UCSD-AML1 (cell line): ENCODE data around the gene LHFPL2.

ENCODE experiments used
- DNase-seq: peaks from one replicate; lab custom pipeline; 2025; ENCODE audit not compliant: unreplicated experiment; lab: John Stamatoyannopoulos, UW

LHFPL2 gene

GRCh38 chr5:78505860-78506259 lies 142.7 kb downstream of the LHFPL2 start:
- DNase-seq = no peak

GRCh38 chr5:78504704-78505677 lies 143.6 kb downstream of the LHFPL2 start:
- DNase-seq = no peak

DNA sequence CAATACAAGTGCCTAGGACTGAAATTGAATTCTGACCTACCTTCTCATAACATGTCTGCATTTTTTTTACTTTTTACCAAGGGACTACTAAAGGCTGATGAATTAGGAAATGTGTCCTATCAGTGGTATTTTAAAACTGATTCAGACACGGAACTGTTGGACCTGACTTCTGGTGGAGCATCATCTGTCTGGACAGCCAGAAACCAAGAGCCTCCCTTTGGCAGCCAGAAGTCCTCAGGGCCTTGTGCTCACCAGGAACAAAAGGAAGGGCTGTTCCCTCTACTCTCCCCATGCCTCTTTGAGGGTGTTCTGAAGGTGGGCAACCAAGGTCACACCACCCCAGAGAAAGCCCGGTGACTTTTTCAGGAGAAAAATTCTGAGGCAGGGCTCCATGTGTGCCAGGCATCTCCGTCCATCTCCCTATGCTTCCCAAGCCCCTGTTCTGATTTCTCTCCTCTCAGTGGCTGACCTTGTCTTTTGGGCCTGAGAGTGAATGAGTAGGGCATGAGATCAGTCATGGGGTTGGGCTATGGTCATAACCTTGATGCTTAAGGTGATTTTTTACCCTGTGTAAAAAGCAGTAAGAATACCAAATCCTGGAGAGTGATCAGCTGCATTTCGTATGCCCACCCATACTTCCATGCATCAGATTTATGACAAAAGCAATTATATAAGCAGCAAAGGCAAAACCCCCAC lies 144.5 kb downstream of the LHFPL2 start:
- DNase-seq = no peak

DNA sequence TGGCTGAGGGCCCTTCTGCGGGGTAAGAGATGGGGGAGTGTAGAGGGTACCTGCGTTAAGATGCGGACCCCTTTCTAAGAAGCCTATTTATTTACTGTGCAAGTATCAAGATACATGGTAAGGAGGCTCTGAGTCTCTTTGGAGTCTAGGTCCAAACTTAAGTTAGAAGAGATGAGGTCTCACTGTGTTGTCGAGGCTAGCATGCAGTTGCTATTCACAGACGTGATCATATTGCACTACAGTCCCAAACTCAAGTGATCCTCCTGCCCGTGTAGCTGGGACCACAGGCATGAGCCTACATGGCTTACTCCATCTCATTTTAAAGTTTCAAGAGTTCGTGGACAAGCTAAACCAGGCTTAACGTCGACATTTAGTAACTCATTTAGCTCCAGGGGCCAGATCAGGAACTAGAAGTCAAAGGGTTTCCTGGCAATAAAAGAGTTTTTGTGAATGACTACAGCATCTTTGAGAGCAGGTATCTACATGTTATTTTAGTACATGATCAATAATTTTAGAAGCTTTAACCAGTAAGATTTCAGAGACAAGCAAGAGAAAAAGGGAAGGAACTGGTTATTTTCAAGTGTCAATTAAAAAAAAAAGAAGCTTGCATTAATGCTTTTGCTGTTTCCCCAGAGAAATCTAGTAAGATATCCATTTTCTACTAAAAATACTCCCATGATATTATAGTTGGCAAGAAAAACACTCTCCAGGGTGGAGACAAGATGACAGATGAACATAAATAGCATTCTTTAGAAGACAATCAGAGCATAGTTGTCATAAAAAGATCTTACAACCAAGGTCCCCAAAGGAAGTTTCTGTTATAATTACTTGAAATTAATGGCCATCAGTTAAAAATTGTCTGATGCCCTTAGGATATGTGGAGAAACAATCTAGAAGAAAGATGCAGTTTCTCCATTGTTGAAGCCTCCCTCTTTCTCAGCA lies 146.9 kb downstream of the LHFPL2 start:
- DNase-seq = no peak

GRCh38 chr5:78500871-78501270 lies 147.7 kb downstream of the LHFPL2 start:
- no peak for DNase-seq

DNA sequence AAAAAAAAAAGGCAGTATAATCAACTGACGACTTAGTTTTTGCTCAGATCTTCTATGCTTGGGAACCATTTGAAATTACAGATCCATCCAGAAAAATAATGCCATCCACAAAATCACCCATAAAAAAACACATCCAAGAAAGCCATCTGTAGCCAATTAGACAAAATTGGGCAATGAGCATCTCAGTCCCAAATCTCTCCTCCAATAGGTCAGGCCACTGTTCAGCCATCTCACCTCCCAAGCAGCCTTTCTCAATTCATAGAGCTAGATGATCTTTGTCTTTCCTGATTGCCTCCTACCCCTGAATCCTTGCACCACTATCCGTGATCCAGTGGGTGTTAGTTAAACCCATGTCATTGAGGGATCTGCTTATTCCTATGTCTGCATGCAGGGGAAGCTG lies 148.5 kb downstream of the LHFPL2 start:
- DNase-seq = no peak

DNA sequence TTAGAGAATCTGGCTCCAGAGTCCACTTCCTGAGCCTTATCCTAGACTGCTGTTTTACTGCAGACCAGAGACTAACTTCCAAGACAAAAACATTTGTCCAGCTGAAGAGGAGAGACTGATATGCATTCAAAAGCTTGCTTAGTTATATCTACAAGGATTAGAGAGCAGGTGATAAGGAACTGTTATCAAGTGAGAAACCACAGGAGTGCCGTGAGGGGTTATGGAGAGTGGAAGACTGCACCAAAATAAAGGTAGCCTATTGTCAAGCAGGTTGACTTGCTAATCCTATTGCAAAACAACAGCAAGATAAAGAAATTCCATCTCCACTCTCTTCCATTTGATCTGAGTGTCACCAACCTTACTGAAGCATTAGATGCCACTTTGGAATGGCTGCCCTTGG lies 149.1 kb downstream of the LHFPL2 start:
- DNase-seq = no peak

DNA sequence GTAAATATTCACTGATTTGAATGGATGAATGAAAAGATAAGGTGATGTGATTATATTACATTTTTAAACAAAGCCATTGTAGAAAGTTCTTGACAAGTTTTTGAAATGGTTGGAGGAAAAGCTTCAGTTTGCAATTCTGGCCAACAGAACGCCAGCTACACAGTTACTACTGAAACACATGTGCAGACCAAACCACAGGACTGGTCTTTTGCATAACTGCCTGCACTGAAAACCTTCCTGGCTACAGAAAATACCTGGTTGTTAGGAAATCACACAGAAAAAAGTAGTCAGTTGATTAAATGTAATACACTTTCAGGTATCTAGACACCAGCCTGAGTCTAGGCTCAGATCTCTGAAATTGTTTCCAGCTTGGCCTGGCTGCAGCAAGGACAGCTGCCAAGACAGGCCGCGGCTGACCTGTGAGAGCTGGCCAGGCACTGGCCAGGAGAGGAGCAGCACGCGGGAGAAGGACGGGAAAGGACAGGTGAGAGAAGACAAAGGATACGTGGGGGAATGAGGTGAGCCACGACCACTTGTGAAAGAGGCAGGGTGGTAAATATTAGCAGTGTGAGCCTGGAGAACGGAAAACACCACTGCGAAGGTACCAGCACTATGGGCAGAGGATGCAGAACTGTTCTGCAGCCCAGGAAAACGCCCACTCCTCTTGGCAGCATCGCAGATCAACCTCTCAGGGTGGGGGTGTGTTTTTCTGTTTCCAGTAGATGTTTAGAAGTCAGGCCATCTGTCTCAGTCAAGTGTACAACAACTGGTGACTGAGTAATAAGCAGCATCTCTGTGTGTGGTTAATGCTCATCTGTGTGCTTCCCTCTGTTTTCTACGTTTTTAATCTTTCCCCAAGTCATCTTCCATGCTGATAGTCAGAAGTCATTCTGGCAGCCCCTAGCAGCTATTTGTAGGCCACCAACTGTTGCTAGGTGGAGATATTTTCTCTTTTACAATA lies 150.7 kb downstream of the LHFPL2 start:
- DNase-seq = no peak

DNA sequence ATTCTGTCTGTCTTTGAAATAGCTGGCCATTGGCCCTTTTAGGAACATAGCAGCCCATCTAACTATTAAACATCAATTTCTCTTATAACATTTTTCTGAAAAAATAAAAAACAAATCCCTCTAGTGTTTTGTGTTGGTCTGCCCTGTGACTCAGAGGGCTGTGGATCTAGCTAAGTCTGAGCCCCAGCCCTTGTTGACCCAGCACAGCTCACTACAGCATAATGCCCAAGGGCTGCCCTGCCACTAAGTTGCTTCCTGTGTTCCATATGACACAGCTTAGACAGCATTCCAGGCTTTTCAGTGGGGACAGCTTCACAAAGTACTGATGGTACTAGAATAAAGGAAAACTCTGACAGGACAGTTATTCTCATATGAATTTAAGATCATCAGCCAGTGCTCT lies 152.2 kb downstream of the LHFPL2 start:
- peak; percentile 21 for DNase-seq

GRCh38 chr5:78495800-78496199 lies 152.8 kb downstream of the LHFPL2 start:
- DNase-seq = no peak

DNA sequence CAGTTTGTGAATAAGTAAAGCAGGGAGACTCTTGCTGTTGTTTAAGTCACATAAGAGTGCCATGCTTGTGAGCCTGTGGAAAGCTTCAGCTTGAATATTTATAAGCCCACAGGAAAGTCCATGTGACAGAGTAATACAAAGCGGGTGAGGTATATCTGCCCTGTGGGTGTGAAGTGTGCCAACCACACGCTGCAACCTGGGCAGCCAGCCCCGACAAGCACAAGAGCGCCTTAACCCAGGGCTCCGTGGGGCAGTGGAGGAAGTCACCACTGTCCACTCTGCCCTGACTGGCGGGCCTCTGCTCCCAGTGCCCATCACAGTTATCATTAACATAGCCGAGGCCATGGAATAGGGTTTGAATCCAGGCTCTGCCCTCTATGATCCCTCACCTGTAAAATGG lies 155.9 kb downstream of the LHFPL2 start:
- DNase-seq = no peak

- no peak for DNase-seq
Observed at GRCh38 chr5:78492224-78492623, 156.3 kb downstream of the LHFPL2 start.

- DNase-seq = no peak
Observed at GRCh38 chr5:78490709-78491485, 157.7 kb downstream of the LHFPL2 start.

DNA sequence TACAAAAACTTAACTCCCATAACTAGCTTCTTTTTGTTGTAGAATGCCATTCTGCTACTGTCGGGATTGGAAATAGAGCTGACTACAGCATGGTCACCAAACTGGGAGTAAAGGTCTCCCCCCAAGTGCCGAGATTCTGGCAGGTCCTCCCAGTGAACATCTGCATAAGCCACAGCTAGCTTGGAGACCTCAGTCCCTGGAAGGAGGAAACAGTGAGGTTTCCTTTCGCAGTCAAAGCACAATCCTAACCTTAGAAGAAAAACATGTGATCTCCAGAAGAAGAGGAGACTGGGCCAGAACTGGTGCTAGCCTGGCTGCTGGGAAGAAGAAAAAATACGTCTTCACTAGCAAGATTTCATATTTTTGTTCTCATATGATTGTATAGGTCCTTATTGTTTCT lies 160.7 kb downstream of the LHFPL2 start:
- DNase-seq = peak; percentile 29

DNA sequence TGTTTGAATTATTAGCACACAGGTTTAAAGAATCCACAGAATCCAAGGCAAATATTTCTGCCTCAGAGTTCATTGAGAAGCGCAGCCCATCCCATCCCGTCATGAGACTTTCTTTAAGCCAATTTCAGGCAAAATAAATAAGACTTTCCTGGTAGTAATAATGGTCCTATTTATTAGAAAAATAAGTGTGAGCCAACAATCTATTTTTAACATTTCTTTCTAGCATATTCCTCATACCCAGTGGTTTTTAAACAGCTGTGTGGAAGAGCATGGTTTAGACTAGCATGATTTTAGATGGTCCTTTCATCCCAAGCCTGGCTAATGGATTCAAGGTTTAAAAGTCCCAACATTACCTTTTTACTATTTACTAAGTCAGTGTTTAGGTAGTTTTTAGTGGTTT lies 162.4 kb downstream of the LHFPL2 start:
- no peak for DNase-seq

GRCh38 chr5:78483809-78484521 lies 164.6 kb downstream of the LHFPL2 start:
- peak; percentile 44 for DNase-seq

DNA sequence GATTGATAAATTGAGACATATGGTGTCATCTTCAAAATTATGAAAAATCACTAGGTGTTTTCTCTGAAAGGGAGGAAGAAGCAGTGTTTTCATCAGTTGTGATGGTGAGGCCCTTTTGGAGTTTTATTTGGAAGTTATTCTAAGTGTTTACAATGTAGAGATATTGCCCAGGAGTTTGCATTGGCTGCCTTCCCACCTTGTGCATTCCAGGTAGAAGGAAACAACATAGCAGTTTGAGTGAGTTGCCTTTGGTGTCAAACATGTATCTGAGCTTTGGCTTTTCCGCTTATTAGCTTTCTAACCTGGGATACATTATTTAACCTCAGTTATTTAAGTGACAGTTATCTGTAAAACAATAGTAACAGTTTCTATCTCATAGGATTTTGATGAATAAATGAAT lies 165.6 kb downstream of the LHFPL2 start:
- no peak for DNase-seq

- DNase-seq = no peak
Observed at GRCh38 chr5:78476795-78477194, 171.8 kb downstream of the LHFPL2 start.

DNA sequence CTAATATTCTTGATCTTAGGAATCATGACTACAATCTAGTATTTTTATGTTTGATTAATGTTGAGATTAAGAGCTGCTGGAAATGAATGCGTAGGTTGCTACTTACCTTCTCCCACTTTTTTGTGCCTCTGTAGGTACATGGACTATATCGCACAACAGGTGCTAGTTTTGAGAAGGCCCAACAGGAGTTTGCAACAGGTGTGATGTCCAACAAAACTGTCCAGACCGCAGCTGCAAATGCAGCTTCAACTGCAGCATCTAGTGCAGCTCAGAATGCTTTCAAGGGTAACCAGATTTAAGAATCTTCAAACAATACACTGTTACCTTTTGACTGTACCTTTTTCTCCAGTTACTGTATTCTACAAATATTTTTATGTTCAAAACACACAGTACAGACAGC lies 173.2 kb downstream of the LHFPL2 start:
- DNase-seq = no peak
